Caco-2 (cell line): ENCODE measurements around the gene PAX5. TPM values are rescaled to one million over a fixed set of nuclear protein-coding genes. Genes with fewer than 3 reads are reported as not detected.

Experiments used
- BruUV-seq: library from RNA; stranded (reverse); fragments of 400-500 nt; replicated peaks from 2 replicates; lab custom pipeline; 2021; lab: Mats Ljungman, UMichigan
- CTCF ChIA-PET: fragments of 300-600 bp; sonication (Branson Sonifier 250); formaldehyde crosslinking; loops from one replicate; lab custom pipeline; 2022; ENCODE audit warnings: antibody characterized with exemption; lab: Charles Lee
- POLR2A ChIA-PET: fragments of 300-600 bp; sonication (Branson Sonifier 250); formaldehyde crosslinking; loops from one replicate; lab custom pipeline; 2022; ENCODE audit warnings: antibody characterized with exemption; lab: Charles Lee
- DNase-seq, 2 experiments: peaks; one replicate each; pipeline versions ENCODE4 v3.0.0 to v3.0.0-alpha.2; 2020 to 2022
- H3K27me3 ChIP-seq: replicated peaks from 2 replicates; pipeline ENCODE4 v1.6.0; 2011; ENCODE audit warnings: low read length; ENCODE audit not compliant: control insufficient read depth, insufficient read depth
- H3K36me3 ChIP-seq: 2 replicates; pipeline ENCODE4 v1.5.1; 2011; ENCODE audit warnings: low read length; ENCODE audit not compliant: control insufficient read depth, insufficient read depth
- H3K4me1 ChIP-seq: fragments of 250-450 bp; sonication (Bioruptor Pico); 2 replicates; pipeline ENCODE4 v1.5.1; 2020; ENCODE audit warnings: mild to moderate bottlenecking
- H3K4me3 ChIP-seq: 2 replicates; pipeline ENCODE4 v1.5.1; 2011; ENCODE audit warnings: low read depth, mild to moderate bottlenecking, control low read depth, low read length
- H3K9me3 ChIP-seq: fragments of 250-450 bp; sonication (Bioruptor Pico); 2 replicates; pipeline ENCODE4 v1.5.1; 2020; ENCODE audit warnings: mild to moderate bottlenecking, moderate library complexity
- H3K27ac Mint-ChIP-seq: one replicate; pipeline ENCODE4 v1.8.0; 2022; ENCODE audit warnings: mixed read lengths; ENCODE audit not compliant: unreplicated experiment
- H3K27me3 Mint-ChIP-seq: one replicate; pipeline ENCODE4 v1.8.0; 2022; ENCODE audit warnings: mixed read lengths; ENCODE audit not compliant: insufficient read depth, unreplicated experiment
- H3K36me3 Mint-ChIP-seq: one replicate; pipeline ENCODE4 v1.8.0; 2022; ENCODE audit warnings: mild to moderate bottlenecking, mixed read lengths; ENCODE audit not compliant: insufficient read depth, unreplicated experiment
- H3K4me1 Mint-ChIP-seq: one replicate; pipeline ENCODE4 v1.8.0; 2022; ENCODE audit warnings: low read depth, mixed read lengths; ENCODE audit not compliant: unreplicated experiment
- H3K4me3 Mint-ChIP-seq: one replicate; pipeline ENCODE4 v1.8.0; 2022; ENCODE audit warnings: mild to moderate bottlenecking, moderate library complexity, mixed read lengths; ENCODE audit not compliant: unreplicated experiment
- H3K9me3 Mint-ChIP-seq: one replicate; pipeline ENCODE4 v1.8.0; 2022; ENCODE audit warnings: mixed read lengths; ENCODE audit not compliant: unreplicated experiment
- CTCF ChIP-seq, 2 experiments: fragments of 200-600 bp in 1 of 2; IDR thresholded peaks; 1 replicate in 1 of 2; 2 replicates in 1 of 2; pipeline versions ENCODE4 v1.5.1 to v1.8.0; 2011 to 2022; ENCODE audit warnings: antibody characterized with exemption in 1 of 2, control low read depth in 1 of 2, inconsistent platforms in 1 of 2, low read depth in 1 of 2, low read length in 1 of 2, mild to moderate bottlenecking in 1 of 2, moderate library complexity in 1 of 2; ENCODE audit not compliant: insufficient read depth in 1 of 2, severe bottlenecking in 1 of 2, unreplicated experiment in 1 of 2
- intact Hi-C: fragments of 100-400 bp; cut with micrococcal nuclease; formaldehyde crosslinking; loops from one replicate; pipeline ENCODE4 v1.10.0; 2022; ENCODE audit not compliant: unreplicated experiment
- total RNA-seq: library from RNA; stranded (reverse); gene quantifications from 2 replicates; pipeline ENCODE4 v1.2.3, GENCODE V29; 2022

The PAX5 gene
- total RNA-seq, 1 experiment from 2014 or later: not detected

GRCh38 chr9:37017546-37017945, 16.5 kb downstream of the PAX5 start:
- Histone ChIP-seq H3K27me3 (no peaks in the 10 kb centered on the region), H3K36me3 (no peaks in the 10 kb centered on the region)
- CTCF ChIA-PET: no interaction called here

DNA sequence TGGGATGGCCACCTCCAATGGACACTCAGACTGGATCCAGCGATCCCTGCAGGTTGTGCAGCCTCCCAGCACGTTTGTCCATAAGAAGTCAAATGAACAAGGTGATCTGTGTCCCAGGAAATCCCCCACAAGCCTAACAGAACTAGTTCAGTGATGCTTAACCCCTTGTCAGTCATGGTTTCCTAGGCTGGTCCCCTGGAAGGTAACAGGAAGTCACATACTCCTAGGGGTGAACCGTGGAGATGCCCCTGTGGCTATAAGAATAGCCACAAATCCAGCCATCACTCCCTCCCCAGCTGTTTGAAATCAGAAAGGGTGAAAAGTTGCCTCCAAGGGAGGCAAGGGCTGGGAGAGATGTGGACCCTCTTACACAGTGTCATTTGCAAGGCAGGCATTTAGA, 22.5 kb downstream of the PAX5 start:
- Mint-ChIP-seq H3K4me3 (no peak overlapping the region), H3K4me1 (no peaks in the 10 kb centered on the region), H3K27ac (no peak overlapping the region), H3K27me3 (peaks cover 27% of the 10 kb centered on the region), H3K36me3 (no peaks in the 10 kb centered on the region), H3K9me3 (no peaks in the 10 kb centered on the region)
- no peak for TF ChIP-seq CTCF (IDR thresholded peaks at IDR 0.05; ENCODE audit: insufficient read depth in 1 of 2, low read depth in 1 of 2, low read length in 1 of 2, severe bottlenecking in 1 of 2, unreplicated experiment in 1 of 2)
- CTCF ChIA-PET: no interaction called here
- Histone ChIP-seq H3K9me3 (no peaks in the 10 kb centered on the region), H3K36me3 (no peaks in the 10 kb centered on the region), H3K4me3 (no peak overlapping the region), H3K27me3 (peaks cover under 1% of the 10 kb centered on the region; the same call in 1 of the 2 replicates), H3K4me1 (no peaks in the 10 kb centered on the region)
- POLR2A ChIA-PET: no interaction called here
- intact Hi-C loops: no loop called here
- BruUV-seq: no TSS peak
- DNase-seq: no peak

More at GRCh38 chr9:37017546-37017945, 16.5 kb downstream of the PAX5 start:
- no TSS peak for BruUV-seq
- Mint-ChIP-seq H3K9me3 (no peaks in the 10 kb centered on the region), H3K36me3 (no peaks in the 10 kb centered on the region), H3K4me3 (no peak overlapping the region), H3K27me3 (peaks cover 22% of the 10 kb centered on the region), H3K4me1 (no peaks in the 10 kb centered on the region), H3K27ac (no peak overlapping the region)
- intact Hi-C loops: no loop called here
- Histone ChIP-seq H3K4me1 (no peaks in the 10 kb centered on the region), H3K4me3 (no peak overlapping the region), H3K9me3 (no peaks in the 10 kb centered on the region)
- DNase-seq: no peak
- TF ChIP-seq CTCF (IDR thresholded peaks at IDR 0.05; ENCODE audit: insufficient read depth in 1 of 2, low read depth in 1 of 2, low read length in 1 of 2, severe bottlenecking in 1 of 2, unreplicated experiment in 1 of 2): no peak
- POLR2A ChIA-PET: no interaction called here

DNA sequence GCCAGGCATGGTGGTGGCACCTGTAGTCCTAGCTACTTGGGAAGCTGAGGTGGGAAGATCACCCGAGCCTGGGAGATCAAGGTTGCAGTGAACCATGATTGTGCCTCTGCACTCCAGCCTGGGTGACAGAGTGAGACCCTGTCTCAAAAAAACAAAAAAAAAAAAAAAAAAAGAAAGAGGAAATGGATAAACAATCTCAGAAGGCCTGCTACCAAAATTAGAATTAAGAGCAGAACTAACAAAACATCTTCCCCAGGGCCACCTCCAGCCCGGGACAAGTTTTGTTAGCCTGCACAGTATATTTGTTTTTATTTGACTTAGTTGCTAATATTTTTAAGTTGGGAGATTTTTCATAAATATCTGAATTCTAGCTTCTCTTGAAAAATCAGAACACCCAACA, 23.1 kb downstream of the PAX5 start:
- no peaks in the 10 kb centered on the region for H3K9me3 ChIP-seq
- BruUV-seq: no TSS peak
- intact Hi-C loops: no loop called here
- TF ChIP-seq CTCF (IDR thresholded peaks at IDR 0.05; ENCODE audit: insufficient read depth in 1 of 2, low read depth in 1 of 2, low read length in 1 of 2, severe bottlenecking in 1 of 2, unreplicated experiment in 1 of 2): no peak
- no peaks in the 10 kb centered on the region for H3K4me1 ChIP-seq
- no peaks in the 10 kb centered on the region for H3K36me3 Mint-ChIP-seq
- no peak overlapping the region for H3K27ac Mint-ChIP-seq
- no peaks in the 10 kb centered on the region for H3K4me1 Mint-ChIP-seq
- no peaks in the 10 kb centered on the region for H3K9me3 Mint-ChIP-seq
- no peaks in the 10 kb centered on the region for H3K36me3 ChIP-seq
- no peak for DNase-seq
- H3K4me3 Mint-ChIP-seq: no peak overlapping the region
- H3K27me3 ChIP-seq: peaks cover 1% of the 10 kb centered on the region; the same call in 1 of the 2 replicates
- ChIA-PET CTCF (interaction anchor here (0.7 kb wide), 1 partner anchor 102 kb away, joined by 7 read pairs; no protein-coding TSS in a partner anchor), POLR2A (no interaction called here)
- H3K4me3 ChIP-seq: no peak overlapping the region
- H3K27me3 Mint-ChIP-seq: peaks cover 23% of the 10 kb centered on the region
